Measurements from ENCODE around the gene PDIK1L.

Gene PDIK1L

GRCh38 chr1:26125946-26126320, 14.3 kb downstream of the PDIK1L start:
- no peak overlapping the region for H3K9ac ChIP-seq (ENCODE audit: low read length)
- H3K4me1 ChIP-seq (ENCODE audit: control insufficient read depth, low read depth, low read length), result no peaks in the 10 kb centered on the region
- no peaks in the 10 kb centered on the region for H3K79me1 ChIP-seq (ENCODE audit: low read length)
- no peak overlapping the region for H3K56ac ChIP-seq (ENCODE audit: low read length)
- H4K8ac ChIP-seq (ENCODE audit: low read depth, low read length), result no peak overlapping the region
- no peaks in the 10 kb centered on the region for H3K36me3 ChIP-seq (ENCODE audit: control insufficient read depth, insufficient read depth, low read length)
- H3K27me3 ChIP-seq (ENCODE audit: insufficient read depth, low read length, poor library complexity), result no peaks in the 10 kb centered on the region
- no peak overlapping the region for H3K27ac ChIP-seq (ENCODE audit: low read depth, low read length)
- no peak overlapping the region for H2AK5ac ChIP-seq (ENCODE audit: low read length)
- H3K4me2 ChIP-seq (ENCODE audit: low read length), result no peak overlapping the region
- no peak overlapping the region for H3K4ac ChIP-seq (ENCODE audit: low read depth, low read length)
- no peak overlapping the region for H4K5ac ChIP-seq (ENCODE audit: low read length)
- H2BK120ac ChIP-seq (ENCODE audit: low read depth, low read length), result no peak overlapping the region
- H3K79me2 ChIP-seq (ENCODE audit: control insufficient read depth, insufficient read depth, low read length), result no peaks in the 10 kb centered on the region
- no peak for DNase-seq
- WGBS (ENCODE audit: extremely low coverage, insufficient coverage, low lambda C conversion rate), result no CpG with 5 or more reads among the region's 1 CpG
- H2BK5ac ChIP-seq (ENCODE audit: low read length), result no peak overlapping the region
- H3K18ac ChIP-seq (ENCODE audit: low read length), result no peak overlapping the region
- H2BK15ac ChIP-seq (replicated peaks; ENCODE audit: low read depth), result no peak overlapping the region
- H3K23ac ChIP-seq (ENCODE audit: low read length), result no peak overlapping the region
- H3K4me3 ChIP-seq (ENCODE audit: low read length), result no peak overlapping the region

- H3K4ac ChIP-seq (ENCODE audit: low read depth, low read length), result no peak overlapping the region
- peak; percentile 48 for DNase-seq
- no peak overlapping the region for H4K5ac ChIP-seq (ENCODE audit: low read length)
- H3K27me3 ChIP-seq (ENCODE audit: insufficient read depth, low read length, poor library complexity), result no peaks in the 10 kb centered on the region
- no peak overlapping the region for H3K27ac ChIP-seq (ENCODE audit: low read depth, low read length)
- no peak overlapping the region for H3K56ac ChIP-seq (ENCODE audit: low read length)
- no peak overlapping the region for H3K23ac ChIP-seq (ENCODE audit: low read length)
- H3K36me3 ChIP-seq (ENCODE audit: control insufficient read depth, insufficient read depth, low read length), result no peaks in the 10 kb centered on the region
- no peak overlapping the region for H2BK120ac ChIP-seq (ENCODE audit: low read depth, low read length)
- H3K4me1 ChIP-seq (ENCODE audit: control insufficient read depth, low read depth, low read length), result no peaks in the 10 kb centered on the region
- no peak overlapping the region for H3K4me2 ChIP-seq (ENCODE audit: low read length)
- no peak overlapping the region for H2AK5ac ChIP-seq (ENCODE audit: low read length)
- no peak overlapping the region for H4K8ac ChIP-seq (ENCODE audit: low read depth, low read length)
- no peak overlapping the region for H3K18ac ChIP-seq (ENCODE audit: low read length)
- H3K4me3 ChIP-seq (ENCODE audit: low read length), result no peak overlapping the region
- H3K9ac ChIP-seq (ENCODE audit: low read length), result no peak overlapping the region
- no CpG with 5 or more reads among the region's 9 CpGs for WGBS (ENCODE audit: extremely low coverage, insufficient coverage, low lambda C conversion rate)
- H2BK5ac ChIP-seq (ENCODE audit: low read length), result no peak overlapping the region
- no peaks in the 10 kb centered on the region for H3K79me1 ChIP-seq (ENCODE audit: low read length)
- H2BK15ac ChIP-seq (replicated peaks; ENCODE audit: low read depth), result no peak overlapping the region
- no peaks in the 10 kb centered on the region for H3K79me2 ChIP-seq (ENCODE audit: control insufficient read depth, insufficient read depth, low read length)
These were observed 14.9 kb downstream of the PDIK1L start for GRCh38 chr1:26126321-26127084.

DNA sequence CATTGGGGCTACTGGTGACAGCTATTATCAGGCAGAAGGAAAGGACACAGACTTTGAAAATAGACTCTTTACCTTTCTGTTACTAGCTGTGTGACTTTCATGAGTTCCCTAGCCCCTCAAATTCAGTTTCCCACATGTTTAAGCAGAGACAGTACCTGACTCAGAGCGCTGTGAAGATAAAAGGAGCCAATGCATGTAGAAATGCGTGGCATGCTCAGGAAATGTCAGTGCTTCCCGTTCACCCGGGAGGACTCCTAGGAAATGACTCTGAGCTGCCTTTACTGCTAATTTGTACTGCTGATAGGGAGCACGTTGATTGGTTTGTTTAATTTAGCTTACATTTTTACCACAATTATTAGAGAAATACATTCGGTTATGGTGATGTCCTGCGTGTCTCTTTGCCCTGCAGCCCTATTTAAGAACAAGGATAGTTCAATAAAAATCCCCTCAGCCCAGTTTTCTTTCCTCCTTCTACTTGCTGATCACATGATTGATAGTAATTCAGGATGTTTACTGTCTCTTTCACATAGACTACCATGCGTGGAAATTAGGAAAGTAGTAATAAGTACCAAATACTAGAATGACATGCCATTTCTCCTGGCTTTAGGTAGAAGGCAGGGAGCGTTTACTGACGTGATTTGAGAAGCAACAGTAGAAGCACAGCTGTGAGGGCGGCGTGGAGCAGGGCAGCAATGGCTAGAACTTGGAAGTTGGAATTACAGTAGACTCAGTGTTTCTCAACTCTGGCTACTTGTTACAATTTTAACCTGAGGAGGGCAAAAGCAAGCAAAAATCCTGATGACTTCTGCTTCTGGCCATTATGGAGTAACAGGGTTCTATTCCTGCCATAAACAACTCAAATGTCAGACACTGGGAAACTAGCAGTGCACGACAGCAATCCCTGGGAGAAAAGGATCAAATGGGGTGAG, 15.9 kb downstream of the PDIK1L start:
- H3K9ac ChIP-seq (ENCODE audit: low read length), result no peak overlapping the region
- no peak overlapping the region for H4K8ac ChIP-seq (ENCODE audit: low read depth, low read length)
- no peak overlapping the region for H3K4ac ChIP-seq (ENCODE audit: low read depth, low read length)
- H3K79me2 ChIP-seq (ENCODE audit: control insufficient read depth, insufficient read depth, low read length), result no peaks in the 10 kb centered on the region
- H3K4me1 ChIP-seq (ENCODE audit: control insufficient read depth, low read depth, low read length), result no peaks in the 10 kb centered on the region
- H3K4me3 ChIP-seq (ENCODE audit: low read length), result no peak overlapping the region
- no CpG with 5 or more reads among the region's 13 CpGs for WGBS (ENCODE audit: extremely low coverage, insufficient coverage, low lambda C conversion rate)
- H3K23ac ChIP-seq (ENCODE audit: low read length), result no peak overlapping the region
- H2AK5ac ChIP-seq (ENCODE audit: low read length), result no peak overlapping the region
- H3K56ac ChIP-seq (ENCODE audit: low read length), result no peak overlapping the region
- no peak overlapping the region for H3K18ac ChIP-seq (ENCODE audit: low read length)
- no peak overlapping the region for H2BK120ac ChIP-seq (ENCODE audit: low read depth, low read length)
- H3K36me3 ChIP-seq (ENCODE audit: control insufficient read depth, insufficient read depth, low read length), result no peaks in the 10 kb centered on the region
- H2BK5ac ChIP-seq (ENCODE audit: low read length), result no peak overlapping the region
- DNase-seq, result peak; percentile 55
- no peaks in the 10 kb centered on the region for H3K79me1 ChIP-seq (ENCODE audit: low read length)
- H4K5ac ChIP-seq (ENCODE audit: low read length), result no peak overlapping the region
- no peak overlapping the region for H3K4me2 ChIP-seq (ENCODE audit: low read length)
- H3K27ac ChIP-seq (ENCODE audit: low read depth, low read length), result no peak overlapping the region
- H3K27me3 ChIP-seq (ENCODE audit: insufficient read depth, low read length, poor library complexity), result no peaks in the 10 kb centered on the region
- H2BK15ac ChIP-seq (replicated peaks; ENCODE audit: low read depth), result no peak overlapping the region

- Histone ChIP-seq H4K5ac (ENCODE audit: low read length) (no peak overlapping the region), H3K18ac (ENCODE audit: low read length) (no peak overlapping the region), H2AK5ac (ENCODE audit: low read length) (no peak overlapping the region), H3K79me1 (ENCODE audit: low read length) (no peaks in the 10 kb centered on the region), H3K27ac (ENCODE audit: low read depth, low read length) (no peak overlapping the region), H3K4me3 (ENCODE audit: low read length) (no peak overlapping the region), H3K36me3 (ENCODE audit: control insufficient read depth, insufficient read depth, low read length) (no peaks in the 10 kb centered on the region), H3K4ac (ENCODE audit: low read depth, low read length) (no peak overlapping the region), H3K27me3 (ENCODE audit: insufficient read depth, low read length, poor library complexity) (no peaks in the 10 kb centered on the region), H2BK15ac (replicated peaks; ENCODE audit: low read depth) (no peak overlapping the region), H3K56ac (ENCODE audit: low read length) (no peak overlapping the region), H3K4me2 (ENCODE audit: low read length) (no peak overlapping the region), H4K8ac (ENCODE audit: low read depth, low read length) (no peak overlapping the region), H2BK120ac (ENCODE audit: low read depth, low read length) (no peak overlapping the region), H2BK5ac (ENCODE audit: low read length) (no peak overlapping the region), H3K79me2 (ENCODE audit: control insufficient read depth, insufficient read depth, low read length) (no peaks in the 10 kb centered on the region), H3K23ac (ENCODE audit: low read length) (no peak overlapping the region), H3K4me1 (ENCODE audit: control insufficient read depth, low read depth, low read length) (no peaks in the 10 kb centered on the region), H3K9ac (ENCODE audit: low read length) (no peak overlapping the region)
- no peak for DNase-seq
- WGBS (ENCODE audit: extremely low coverage, insufficient coverage, low lambda C conversion rate), result no CpG with 5 or more reads among the region's 4 CpGs
These were observed 18.2 kb downstream of the PDIK1L start for GRCh38 chr1:26129778-26130177.

DNA sequence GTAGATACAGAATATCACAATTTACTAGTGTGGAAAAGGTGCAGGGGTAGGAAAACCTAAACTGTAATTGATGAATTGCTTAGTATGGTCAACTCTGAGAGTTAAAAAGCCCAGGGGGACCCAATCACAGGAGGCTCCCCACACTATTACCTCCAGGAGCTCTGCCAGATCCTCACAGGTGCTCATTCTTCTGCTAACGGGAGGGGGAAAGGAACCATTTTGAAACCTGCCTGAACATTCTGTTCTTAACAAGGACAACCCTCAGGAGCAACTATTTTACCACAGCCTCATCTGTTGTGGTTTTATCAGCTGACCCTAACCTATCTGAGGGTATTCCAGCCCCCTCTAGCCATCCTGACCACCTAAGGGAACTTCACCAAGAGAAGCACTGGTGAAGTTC, 19.1 kb downstream of the PDIK1L start:
- no peaks in the 10 kb centered on the region for H3K27me3 ChIP-seq (ENCODE audit: insufficient read depth, low read length, poor library complexity)
- H2BK15ac ChIP-seq (replicated peaks; ENCODE audit: low read depth), result no peak overlapping the region
- DNase-seq, result no peak
- no peak overlapping the region for H4K5ac ChIP-seq (ENCODE audit: low read length)
- no peaks in the 10 kb centered on the region for H3K79me2 ChIP-seq (ENCODE audit: control insufficient read depth, insufficient read depth, low read length)
- H3K4me1 ChIP-seq (ENCODE audit: control insufficient read depth, low read depth, low read length), result no peaks in the 10 kb centered on the region
- H3K4me2 ChIP-seq (ENCODE audit: low read length), result no peak overlapping the region
- H4K8ac ChIP-seq (ENCODE audit: low read depth, low read length), result no peak overlapping the region
- no peak overlapping the region for H3K23ac ChIP-seq (ENCODE audit: low read length)
- WGBS (ENCODE audit: extremely low coverage, insufficient coverage, low lambda C conversion rate), result no CpG with 5 or more reads among the region's 1 CpG
- no peak overlapping the region for H2BK5ac ChIP-seq (ENCODE audit: low read length)
- H2BK120ac ChIP-seq (ENCODE audit: low read depth, low read length), result no peak overlapping the region
- H3K4me3 ChIP-seq (ENCODE audit: low read length), result no peak overlapping the region
- no peak overlapping the region for H2AK5ac ChIP-seq (ENCODE audit: low read length)
- no peak overlapping the region for H3K27ac ChIP-seq (ENCODE audit: low read depth, low read length)
- no peak overlapping the region for H3K4ac ChIP-seq (ENCODE audit: low read depth, low read length)
- no peak overlapping the region for H3K18ac ChIP-seq (ENCODE audit: low read length)
- no peak overlapping the region for H3K9ac ChIP-seq (ENCODE audit: low read length)
- no peaks in the 10 kb centered on the region for H3K79me1 ChIP-seq (ENCODE audit: low read length)
- no peak overlapping the region for H3K56ac ChIP-seq (ENCODE audit: low read length)
- H3K36me3 ChIP-seq (ENCODE audit: control insufficient read depth, insufficient read depth, low read length), result no peaks in the 10 kb centered on the region

Measured in mesendoderm (in vitro differentiated cells).